Amniotic epithelial cell (primary cell): Measurements from ENCODE around the gene PPP1CC.
A peak's percentile ranks its signal among the peaks of the same experiment; 100 is the strongest.

Experiments used
- DNase-seq: peaks from one replicate; pipeline ENCODE4 v3.0.0-alpha.2; 2010; ENCODE audit warnings: low read depth

The PPP1CC gene

DNA sequence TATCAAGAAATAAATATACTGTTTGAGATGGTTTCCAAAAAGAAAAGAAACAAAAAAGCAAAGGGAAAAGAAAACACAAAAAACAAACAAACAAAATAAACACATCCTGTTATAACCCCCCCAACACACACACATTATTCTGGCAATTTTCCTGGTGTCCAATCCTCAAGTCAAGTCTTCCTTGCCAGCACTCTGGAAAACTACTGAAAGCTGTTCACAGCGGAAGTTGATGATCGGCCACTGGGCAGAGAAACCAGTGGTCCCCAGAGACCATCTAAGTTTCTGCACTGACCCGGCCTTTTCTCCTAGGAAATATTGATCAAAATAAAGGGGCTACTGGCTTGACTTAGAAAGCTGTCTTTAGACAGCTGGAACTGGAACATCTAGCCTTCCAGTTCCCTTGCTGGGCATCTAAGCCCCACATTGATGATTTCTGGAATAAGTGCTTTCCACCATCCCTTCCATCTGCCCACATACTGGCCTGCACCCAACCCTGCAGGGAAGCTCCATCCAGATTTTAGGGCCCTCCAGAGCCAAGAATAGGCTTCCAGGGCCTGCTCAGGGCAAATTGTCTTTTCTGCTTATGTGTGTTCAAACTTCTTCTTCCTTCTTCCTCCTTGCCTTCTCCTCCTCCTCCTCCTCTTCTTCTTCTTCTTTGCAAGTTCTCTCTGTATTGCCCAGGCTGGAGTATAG, 11.6 kb upstream of the PPP1CC start:
- DNase-seq, result no peak

DNA sequence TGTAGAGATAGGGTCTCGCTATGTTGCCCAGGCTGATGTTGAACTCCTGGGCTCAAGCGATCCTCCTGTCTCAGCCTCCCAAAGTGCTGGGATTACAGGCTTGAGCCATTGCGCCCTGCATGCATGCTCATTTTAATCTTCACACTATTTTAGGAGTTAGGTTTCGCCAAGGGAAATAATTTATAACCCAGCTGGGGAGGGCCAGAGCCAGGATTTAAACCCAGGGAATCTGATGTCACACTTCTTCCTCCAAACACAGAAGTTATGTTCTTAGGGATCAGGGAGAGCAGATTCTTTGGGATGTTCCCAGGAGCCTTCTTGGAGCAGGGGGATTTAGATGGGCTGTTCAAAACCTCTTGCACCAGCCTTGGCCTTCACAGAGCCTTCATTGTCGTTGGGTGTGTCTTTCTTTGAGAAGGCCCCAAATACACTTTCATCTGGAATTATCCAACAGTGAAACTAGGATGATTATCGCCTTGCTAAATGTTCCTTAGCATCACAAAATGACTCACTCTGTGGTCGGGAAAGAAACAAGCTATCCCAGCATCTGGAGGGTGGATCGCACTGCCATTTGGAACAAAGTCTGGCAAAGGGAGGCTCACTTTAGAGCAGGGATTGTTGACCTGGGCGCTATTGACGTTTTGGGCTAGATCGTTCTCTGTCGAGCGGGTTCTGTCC, 8.2 kb upstream of the PPP1CC start:
- peak; percentile 37 for DNase-seq

DNA sequence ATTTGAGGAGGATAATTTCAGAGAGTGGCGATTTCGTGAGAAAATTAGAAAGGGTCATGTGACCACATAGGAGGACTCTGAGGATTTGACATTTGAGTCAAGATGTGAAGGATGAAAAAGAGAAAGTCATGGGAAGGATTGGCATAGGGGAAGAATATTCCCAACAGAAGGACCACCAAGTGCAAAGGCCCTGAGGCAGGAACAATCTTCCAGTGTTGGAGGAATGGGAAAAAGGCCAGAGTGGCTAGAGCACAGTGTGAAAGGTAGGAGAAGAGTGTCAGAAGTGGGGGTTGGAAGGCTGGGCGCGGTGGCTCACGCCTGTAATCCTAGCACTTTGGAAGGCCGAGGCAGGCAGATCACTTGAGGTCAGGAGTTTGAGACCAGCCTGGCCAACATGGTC, 3.9 kb upstream of the PPP1CC start:
- DNase-seq, result no peak

DNA sequence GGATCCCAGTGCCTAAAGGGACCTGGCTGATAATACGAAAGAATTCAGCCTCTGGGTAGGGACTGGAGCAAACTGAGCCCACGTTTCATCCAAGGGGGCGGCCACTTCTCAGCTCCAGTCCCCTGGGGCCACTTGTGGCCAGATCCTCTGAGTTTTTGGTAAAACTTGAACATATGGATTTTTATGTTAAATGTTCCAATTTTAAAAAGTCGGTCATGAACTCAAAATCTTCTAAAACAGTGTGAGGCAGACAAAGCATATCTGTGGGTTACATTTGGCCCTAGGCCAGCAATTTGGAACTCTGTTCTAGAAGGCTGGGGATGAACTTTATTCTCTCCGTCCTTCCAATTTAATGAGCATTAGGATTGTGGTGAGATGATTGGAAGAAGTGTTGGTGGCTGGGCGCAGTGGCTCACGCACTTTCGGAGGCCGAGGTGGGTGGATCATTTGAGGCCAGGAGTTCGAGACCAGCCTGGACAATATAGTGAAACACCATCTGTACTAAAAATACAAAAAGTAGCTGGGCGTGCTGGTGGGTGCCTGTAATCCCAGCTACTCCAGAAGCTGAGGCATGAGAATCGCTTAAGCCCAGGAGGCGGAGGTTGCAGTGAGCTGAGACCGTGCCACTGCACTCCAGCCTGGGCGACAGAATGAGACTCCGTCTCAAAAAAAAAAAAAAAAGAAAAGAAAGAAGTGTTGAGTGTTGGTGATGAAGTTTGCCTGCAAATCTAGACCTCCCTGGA, 3.0 kb upstream of the PPP1CC start:
- DNase-seq, result no peak

- DNase-seq, result no peak
Observed at GRCh38 chr12:110744601-110745264, 2.0 kb upstream of the PPP1CC start.

GRCh38 chr12:110744151-110744571, 1.5 kb upstream of the PPP1CC start:
- peak; percentile 53 for DNase-seq

DNA sequence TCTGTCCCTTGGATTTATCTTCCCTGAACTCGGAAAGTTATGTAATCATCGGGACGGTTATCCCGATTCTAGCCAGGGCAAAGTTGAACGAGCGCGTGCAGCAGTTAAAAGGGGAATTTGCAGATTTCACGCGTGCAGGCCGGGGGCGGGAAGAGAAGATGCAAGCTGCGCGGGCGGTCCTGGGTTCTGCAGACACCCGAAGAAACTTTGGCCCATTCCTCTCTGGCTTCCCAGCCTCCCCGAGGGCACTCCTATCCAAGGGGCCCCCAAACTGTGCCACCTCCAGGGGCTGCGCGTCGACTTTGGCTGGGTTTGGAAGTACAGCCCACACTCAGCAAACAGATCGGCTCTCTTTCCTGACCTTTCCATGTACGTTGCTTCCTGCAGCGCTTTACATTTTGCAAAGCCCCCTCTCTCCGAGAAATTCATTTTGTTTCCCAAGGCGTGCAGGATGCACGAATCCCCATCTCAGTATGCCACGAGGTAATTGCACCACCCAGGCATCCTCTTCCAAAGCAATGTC, 941 bp upstream of the PPP1CC start:
- peak; percentile 44 for DNase-seq

GRCh38 chr12:110742096-110742717, 484 bp downstream of the PPP1CC start:
- DNase-seq, result no peak

- peak; percentile 56 for DNase-seq
Observed at GRCh38 chr12:110741341-110742095, 1.2 kb downstream of the PPP1CC start.

DNA sequence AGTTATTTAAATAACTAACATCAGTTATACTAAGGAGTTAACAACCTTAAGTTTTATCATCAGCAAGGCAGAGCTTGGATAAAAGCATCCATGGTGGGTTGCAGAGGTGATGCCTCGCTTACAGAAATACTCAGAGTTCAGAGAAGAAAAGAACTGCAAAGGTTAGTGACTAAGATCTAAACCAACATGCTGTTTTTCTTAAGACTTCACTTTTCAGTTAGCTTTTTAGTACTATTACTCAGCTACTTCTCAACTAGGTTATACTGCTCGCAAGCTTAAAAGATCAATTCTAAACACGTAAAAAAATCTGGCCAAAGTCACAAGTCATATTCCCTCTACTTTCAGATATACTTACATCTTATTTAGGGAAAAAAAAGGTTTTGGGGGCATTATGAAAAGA, 2.8 kb downstream of the PPP1CC start:
- DNase-seq, result no peak

GRCh38 chr12:110739488-110739887, 3.2 kb downstream of the PPP1CC start:
- no peak for DNase-seq

- DNase-seq, result no peak
Observed at GRCh38 chr12:110737532-110737931, 5.2 kb downstream of the PPP1CC start.

DNA sequence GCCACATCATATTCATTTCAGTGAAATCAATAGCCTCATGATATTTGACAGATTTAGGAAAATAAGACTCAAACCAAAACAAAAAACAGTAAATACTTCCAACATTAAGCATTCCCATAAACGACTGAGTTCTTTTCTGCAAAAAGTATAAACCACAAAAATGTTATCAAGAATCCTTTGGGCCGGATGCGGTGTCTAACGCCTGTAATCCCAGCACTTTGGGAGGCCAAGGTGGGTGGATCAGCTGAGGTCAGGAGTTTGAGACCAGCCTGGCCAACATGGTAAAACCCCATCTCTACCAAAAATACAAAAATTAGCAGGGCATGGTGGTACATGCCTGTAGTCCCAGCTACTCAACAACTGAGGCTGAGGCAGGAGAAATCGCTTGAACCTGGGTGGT, 5.7 kb downstream of the PPP1CC start:
- peak; percentile 69 for DNase-seq

DNA sequence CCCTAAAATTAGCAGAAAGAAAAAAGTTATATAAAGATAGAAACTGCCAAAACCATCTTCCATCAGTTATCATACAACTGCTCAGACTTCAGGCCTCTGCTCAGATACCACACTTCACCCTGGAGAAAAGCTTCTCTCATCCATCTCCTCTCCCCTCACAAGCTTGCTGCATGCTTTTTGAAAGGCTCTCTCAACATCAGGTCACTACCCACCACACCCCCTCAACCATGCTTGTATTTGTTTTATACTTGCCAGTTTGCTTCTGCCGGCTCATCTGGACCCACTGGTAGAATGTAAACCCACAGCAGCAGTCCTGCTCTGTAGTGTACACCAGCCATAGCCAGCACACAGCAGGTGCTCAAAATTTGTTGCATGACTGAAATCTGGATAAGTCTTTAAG, 8.8 kb downstream of the PPP1CC start:
- DNase-seq, result no peak

DNA sequence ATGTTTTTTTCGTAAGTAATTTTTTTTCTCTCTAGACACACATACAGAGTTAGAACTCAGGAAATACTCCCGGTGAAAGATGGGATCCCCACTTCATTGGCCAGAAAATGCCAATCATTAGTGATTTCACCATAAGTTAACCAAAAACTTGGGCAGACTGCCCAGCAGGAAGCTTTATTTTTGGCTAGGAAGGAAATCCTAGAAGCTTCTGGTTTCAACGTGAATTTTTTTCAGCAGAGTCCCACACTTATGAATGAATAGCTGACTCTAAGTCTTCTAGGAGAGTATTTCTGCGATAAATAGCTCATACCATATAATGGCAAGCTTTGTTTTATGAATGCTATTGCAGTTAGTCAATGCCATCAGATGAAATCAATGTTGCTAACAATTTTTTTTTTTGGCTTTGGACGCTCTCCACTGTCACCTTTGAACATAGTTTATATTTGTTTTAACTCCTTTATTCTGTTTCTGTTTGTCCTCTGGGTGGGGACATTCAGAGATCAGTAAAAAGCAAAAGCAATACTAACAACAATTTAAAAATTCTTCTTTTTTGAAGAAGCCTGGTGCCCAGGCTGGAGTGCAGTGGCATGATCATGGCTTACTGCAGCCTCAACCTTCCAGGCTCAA, 9.5 kb downstream of the PPP1CC start:
- DNase-seq, result no peak

GRCh38 chr12:110732572-110732971, 10.1 kb downstream of the PPP1CC start:
- no peak for DNase-seq

DNA sequence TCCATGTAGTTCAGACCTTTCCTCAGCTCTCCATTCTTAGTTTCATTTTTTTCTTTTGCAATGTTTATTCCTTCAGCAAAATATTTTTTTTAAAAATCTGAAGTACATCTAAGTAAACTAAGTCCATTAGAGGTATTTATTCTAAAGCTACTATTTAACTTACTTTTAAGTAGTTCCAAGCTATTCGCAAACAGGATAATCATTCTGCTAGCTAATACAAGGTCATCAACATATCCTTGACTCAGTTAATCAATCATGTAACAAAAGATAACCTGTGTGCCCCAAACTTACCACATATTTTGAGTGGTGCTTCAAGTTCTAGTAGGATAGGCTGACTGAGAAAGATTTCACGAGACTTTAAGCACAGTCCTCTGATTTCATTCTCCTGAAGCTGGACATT, 11.2 kb downstream of the PPP1CC start:
- DNase-seq, result no peak

GRCh38 chr12:110728628-110729027, 14.1 kb downstream of the PPP1CC start:
- DNase-seq, result no peak

DNA sequence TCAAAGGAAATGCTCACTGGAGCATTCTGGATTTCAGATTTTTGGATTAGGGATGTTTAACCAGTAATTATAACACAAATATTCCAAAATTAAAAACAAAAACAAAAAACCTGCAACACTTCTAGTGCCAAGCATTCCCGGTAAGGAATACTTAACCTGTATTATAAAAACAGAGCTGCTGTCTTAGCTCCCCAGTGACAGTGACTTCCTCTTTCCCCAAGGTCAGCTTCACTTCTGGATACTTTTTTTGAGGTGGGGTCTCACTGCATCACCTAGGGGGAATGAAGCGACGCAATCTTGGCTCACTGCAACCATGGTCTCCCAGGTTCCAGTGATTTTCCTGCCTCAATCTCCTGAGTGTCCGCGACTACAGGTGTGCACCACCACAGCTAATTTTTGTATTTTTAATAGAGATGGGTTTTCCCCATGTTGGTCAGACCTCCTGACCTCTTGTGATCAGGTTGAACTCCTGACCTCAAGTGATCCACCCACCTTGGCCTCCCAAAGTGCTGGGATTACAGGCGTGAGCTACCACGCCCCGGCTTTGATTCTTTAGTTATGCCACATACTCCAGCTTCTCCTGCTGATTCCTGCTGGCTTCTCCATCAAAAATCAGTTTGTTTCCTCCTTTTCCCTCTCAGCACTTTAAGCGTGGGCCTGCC, 15.9 kb downstream of the PPP1CC start:
- no peak for DNase-seq

DNA sequence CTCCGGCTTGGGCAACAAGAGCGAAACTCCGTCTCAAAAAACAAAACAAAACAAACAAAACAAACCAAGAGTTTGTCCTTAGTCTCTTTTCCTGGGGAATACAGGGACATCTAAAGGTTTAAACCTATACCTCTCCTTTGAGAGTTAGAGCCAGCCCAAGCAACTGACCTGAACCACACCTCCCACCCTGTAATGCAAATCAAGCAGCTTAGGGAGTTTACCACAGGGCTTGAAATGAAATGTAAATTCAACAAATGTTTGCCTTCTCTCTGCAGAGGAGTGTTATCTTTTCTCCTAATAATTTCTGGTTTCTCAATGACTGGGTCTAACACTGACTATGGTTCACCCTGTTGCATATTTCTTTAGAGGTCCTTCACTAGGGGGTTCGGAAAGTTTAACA, 16.7 kb downstream of the PPP1CC start:
- no peak for DNase-seq
